HepG2 (cell line): Measurements from ENCODE around the gene SSBP2.

Experiments used
- CTCF ChIP-seq: sonication (generic); formaldehyde crosslinking; IDR thresholded peaks from 2 replicates; pipeline ENCODE4 v1.5.0; 2020; ENCODE audit warnings: mild to moderate bottlenecking, missing genetic modification reagents, moderate library complexity
- KDM3A ChIP-seq: IDR thresholded peaks from 2 replicates; pipeline ENCODE4 v1.6.1; 2018; ENCODE audit warnings: low read depth, missing compliant biosample characterization
- TBX2 ChIP-seq: sonication (generic); formaldehyde crosslinking; IDR thresholded peaks from 2 replicates; pipeline ENCODE4 v1.5.0; 2020; ENCODE audit warnings: missing genetic modification reagents, mild to moderate bottlenecking, borderline replicate concordance
- ZBTB1 ChIP-seq: sonication (generic); formaldehyde crosslinking; IDR thresholded peaks from 2 replicates; pipeline ENCODE4 v1.4.0; 2020; ENCODE audit warnings: missing genetic modification reagents, borderline replicate concordance
- TF ChIP-seq, protein P1 (sequence below): sonication (generic); formaldehyde crosslinking; IDR thresholded peaks from 2 replicates; pipeline ENCODE4 v1.4.0; 2020; ENCODE audit warnings: mild to moderate bottlenecking, low read depth, missing genetic modification reagents
- TF ChIP-seq, protein P2 (sequence below): IDR thresholded peaks from 2 replicates; pipeline ENCODE4 v1.6.1; 2012; ENCODE audit warnings: inconsistent platforms
- TF ChIP-seq, protein P3 (sequence below): sonication (generic); formaldehyde crosslinking; IDR thresholded peaks from 2 replicates; pipeline ENCODE4 v1.8.1; 2023; ENCODE audit warnings: missing genetic modification reagents, inconsistent platforms, borderline replicate concordance

DNA sequence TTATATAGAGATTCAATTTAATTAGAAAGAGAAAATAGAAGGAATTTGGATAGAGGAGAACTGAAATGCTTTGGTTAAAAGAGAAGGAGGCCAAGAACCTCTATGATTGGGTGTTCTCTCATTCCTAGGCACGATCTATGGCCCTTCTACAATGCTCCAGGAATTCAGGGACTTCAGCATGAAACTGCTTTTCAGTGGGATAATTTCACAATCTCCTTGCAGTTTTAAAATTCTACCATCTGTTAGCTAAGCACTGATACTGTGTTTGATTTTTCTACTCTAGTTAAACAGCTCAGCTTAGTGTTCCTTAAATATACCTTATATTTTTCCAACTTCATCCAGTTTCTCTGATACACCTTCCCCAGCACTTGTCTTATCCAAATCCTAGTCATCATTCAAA, 141.9 kb downstream of the SSBP2 start:
- TF ChIP-seq, protein P1, sequence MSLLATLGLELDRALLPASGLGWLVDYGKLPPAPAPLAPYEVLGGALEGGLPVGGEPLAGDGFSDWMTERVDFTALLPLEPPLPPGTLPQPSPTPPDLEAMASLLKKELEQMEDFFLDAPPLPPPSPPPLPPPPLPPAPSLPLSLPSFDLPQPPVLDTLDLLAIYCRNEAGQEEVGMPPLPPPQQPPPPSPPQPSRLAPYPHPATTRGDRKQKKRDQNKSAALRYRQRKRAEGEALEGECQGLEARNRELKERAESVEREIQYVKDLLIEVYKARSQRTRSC (CRISPR knock-in tag), result no peak
- no peak for TF ChIP-seq ZBTB1 (CRISPR knock-in tag)
- TF ChIP-seq, protein P2, sequence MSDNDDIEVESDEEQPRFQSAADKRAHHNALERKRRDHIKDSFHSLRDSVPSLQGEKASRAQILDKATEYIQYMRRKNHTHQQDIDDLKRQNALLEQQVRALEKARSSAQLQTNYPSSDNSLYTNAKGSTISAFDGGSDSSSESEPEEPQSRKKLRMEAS, result no peak
- no peak for TF ChIP-seq TBX2 (CRISPR knock-in tag)
- TF ChIP-seq, protein P3, sequence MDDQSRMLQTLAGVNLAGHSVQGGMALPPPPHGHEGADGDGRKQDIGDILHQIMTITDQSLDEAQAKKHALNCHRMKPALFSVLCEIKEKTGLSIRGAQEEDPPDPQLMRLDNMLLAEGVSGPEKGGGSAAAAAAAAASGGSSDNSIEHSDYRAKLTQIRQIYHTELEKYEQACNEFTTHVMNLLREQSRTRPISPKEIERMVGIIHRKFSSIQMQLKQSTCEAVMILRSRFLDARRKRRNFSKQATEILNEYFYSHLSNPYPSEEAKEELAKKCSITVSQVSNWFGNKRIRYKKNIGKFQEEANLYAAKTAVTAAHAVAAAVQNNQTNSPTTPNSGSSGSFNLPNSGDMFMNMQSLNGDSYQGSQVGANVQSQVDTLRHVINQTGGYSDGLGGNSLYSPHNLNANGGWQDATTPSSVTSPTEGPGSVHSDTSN (CRISPR knock-in tag), result no peak
- no peak for TF ChIP-seq KDM3A (CRISPR knock-in tag)
- no peak for TF ChIP-seq CTCF (CRISPR knock-in tag)
